Fibroblast of pulmonary artery (primary cell): ENCODE measurements around the gene CCDC77.

ENCODE experiments used
- DNase-seq: peaks from one replicate; pipeline ENCODE4 v3.0.0-alpha.2; 2010; ENCODE audit warnings: low read depth
- H3K4me3 ChIP-seq: replicated peaks from 2 replicates; pipeline ENCODE4 v1.5.1; 2011; ENCODE audit warnings: low read depth, mild to moderate bottlenecking, control low read depth, low read length, moderate library complexity
- CTCF ChIP-seq: IDR thresholded peaks from 2 replicates; pipeline ENCODE4 v1.5.1; 2011; ENCODE audit warnings: mild to moderate bottlenecking, control low read depth, low read length, inconsistent platforms; ENCODE audit errors: missing control alignments

CCDC77 gene

GRCh38 chr12:480831-481816 is 79.7 kb downstream of the CCDC77 start:
- no peak for TF ChIP-seq CTCF
- no peak overlapping the region for H3K4me3 ChIP-seq
- peak; percentile 75 for DNase-seq

GRCh38 chr12:482061-482460 is 80.6 kb downstream of the CCDC77 start:
- no peak for DNase-seq
- TF ChIP-seq CTCF: no peak
- no peak overlapping the region for H3K4me3 ChIP-seq

GRCh38 chr12:484096-484495 is 82.7 kb downstream of the CCDC77 start:
- TF ChIP-seq CTCF: no peak
- DNase-seq: no peak
- no peak overlapping the region for H3K4me3 ChIP-seq

GRCh38 chr12:490260-490659 is 88.8 kb downstream of the CCDC77 start:
- DNase-seq: no peak
- no peak for TF ChIP-seq CTCF
- H3K4me3 ChIP-seq: no peak overlapping the region
